Measurements from ENCODE around the gene DNAAF3. TPM values are rescaled to one million over a fixed set of nuclear protein-coding genes. Genes with fewer than 3 reads are reported as not detected.

Gene DNAAF3
- total RNA-seq, 1 experiment from 2014 or later: 13.1 TPM

- H3K9me3 Mint-ChIP-seq (ENCODE audit: low read depth, unreplicated experiment): no peaks in the 10 kb centered on the region
Measured at GRCh38 chr19:55146078-55146704, 20.2 kb downstream of the DNAAF3 start.

GRCh38 chr19:55145232-55145631 lies 21.2 kb downstream of the DNAAF3 start:
- Mint-ChIP-seq H3K27me3 (ENCODE audit: unreplicated experiment) (peaks cover 53% of the 10 kb centered on the region), H3K4me3 (ENCODE audit: low read depth, unreplicated experiment) (peak overlapping the region; percentile 63), H3K4me1 (ENCODE audit: low read depth, unreplicated experiment) (peaks cover 21% of the 10 kb centered on the region), H3K36me3 (ENCODE audit: insufficient read depth, unreplicated experiment) (peaks cover 16% of the 10 kb centered on the region), H3K27ac (ENCODE audit: unreplicated experiment) (no peak overlapping the region), H3K9me3 (ENCODE audit: low read depth, unreplicated experiment) (no peaks in the 10 kb centered on the region)
- DNase-seq: no peak
- no TSS peak for BruUV-seq (replicated peaks)
- intact Hi-C loops (cut with micrococcal nuclease; ENCODE audit: unreplicated experiment): loop anchor here (5.0 to 10.0 kb wide), 3 partner anchors 240 to 490 kb away; partner anchors contain the start of genes RPL28, SBK3 and TMEM238
- CTCF ChIA-PET: interaction anchor here (0.7 to 1.1 kb wide), 2 partner anchors 20 to 345 kb away, joined by 5 to 7 read pairs; no protein-coding TSS in a partner anchor
- TF ChIP-seq CTCF (IDR thresholded peaks at IDR 0.05; ENCODE audit: unreplicated experiment): no peak

More at GRCh38 chr19:55146078-55146704, 20.2 kb downstream of the DNAAF3 start:
- Mint-ChIP-seq H3K27ac (ENCODE audit: unreplicated experiment) (no peak overlapping the region), H3K27me3 (ENCODE audit: unreplicated experiment) (peaks cover 63% of the 10 kb centered on the region), H3K4me1 (ENCODE audit: low read depth, unreplicated experiment) (peaks cover 24% of the 10 kb centered on the region), H3K4me3 (ENCODE audit: low read depth, unreplicated experiment) (peak overlapping the region; percentile 63), H3K36me3 (ENCODE audit: insufficient read depth, unreplicated experiment) (peaks cover 16% of the 10 kb centered on the region)
- intact Hi-C loops (cut with micrococcal nuclease; ENCODE audit: unreplicated experiment): loop anchor here (5.0 to 10.0 kb wide), 3 partner anchors 239 to 489 kb away; partner anchors contain the start of genes RPL28, SBK3 and TMEM238
- DNase-seq: peak; percentile 67
- BruUV-seq (replicated peaks): no TSS peak
- CTCF ChIA-PET: interaction anchor here (0.6 to 1.7 kb wide), 16 partner anchors 11 to 508 kb away, joined by 3 to 19 read pairs (median 4); partner anchors contain the start of genes BRSK1, DNAAF3, HSPBP1 and PPP1R12C
- peak; percentile 92 for TF ChIP-seq CTCF (IDR thresholded peaks at IDR 0.05; ENCODE audit: unreplicated experiment)

GRCh38 chr19:55141696-55142095 lies 24.7 kb downstream of the DNAAF3 start:
- BruUV-seq (replicated peaks): no TSS peak
- no peak for DNase-seq
- peaks cover 12% of the 10 kb centered on the region for H3K36me3 Mint-ChIP-seq (ENCODE audit: insufficient read depth, unreplicated experiment)
- CTCF ChIA-PET: interaction anchor here (0.6 to 2.5 kb wide), 18 partner anchors 9 to 490 kb away, joined by 3 to 17 read pairs (median 4); partner anchors contain the start of genes DNAAF3, KMT5C and TMEM238
- H3K4me3 Mint-ChIP-seq (ENCODE audit: low read depth, unreplicated experiment): no peak overlapping the region
- H3K27me3 Mint-ChIP-seq (ENCODE audit: unreplicated experiment): peaks cover 28% of the 10 kb centered on the region
- intact Hi-C loops (cut with micrococcal nuclease; ENCODE audit: unreplicated experiment): loop anchor here (1.0 to 10.0 kb wide), 5 partner anchors 25 to 493 kb away; partner anchors contain the start of genes DNAAF3, RPL28 and TMEM238
- H3K9me3 Mint-ChIP-seq (ENCODE audit: low read depth, unreplicated experiment): no peaks in the 10 kb centered on the region
- no peak for TF ChIP-seq CTCF (IDR thresholded peaks at IDR 0.05; ENCODE audit: unreplicated experiment)
- no peaks in the 10 kb centered on the region for H3K4me1 Mint-ChIP-seq (ENCODE audit: low read depth, unreplicated experiment)
- no peak overlapping the region for H3K27ac Mint-ChIP-seq (ENCODE audit: unreplicated experiment)

GRCh38 chr19:55137915-55138314 lies 28.5 kb downstream of the DNAAF3 start:
- no TSS peak for BruUV-seq (replicated peaks)
- Mint-ChIP-seq H3K4me3 (ENCODE audit: low read depth, unreplicated experiment) (no peak overlapping the region), H3K27ac (ENCODE audit: unreplicated experiment) (no peak overlapping the region), H3K36me3 (ENCODE audit: insufficient read depth, unreplicated experiment) (peaks cover 5% of the 10 kb centered on the region), H3K27me3 (ENCODE audit: unreplicated experiment) (no peaks in the 10 kb centered on the region), H3K4me1 (ENCODE audit: low read depth, unreplicated experiment) (no peaks in the 10 kb centered on the region), H3K9me3 (ENCODE audit: low read depth, unreplicated experiment) (no peaks in the 10 kb centered on the region)
- CTCF ChIA-PET: interaction anchor here (0.6 to 0.7 kb wide), 2 partner anchors 366 to 836 kb away, joined by 3 to 5 read pairs; no protein-coding TSS in a partner anchor
- no peak for DNase-seq
- TF ChIP-seq CTCF (IDR thresholded peaks at IDR 0.05; ENCODE audit: unreplicated experiment): no peak
- intact Hi-C loops (cut with micrococcal nuclease; ENCODE audit: unreplicated experiment): no loop called here

Data from Calu3 (cell line).